Testis (tissue), 3 donors: Measurements from ENCODE around the gene EIF2B4. TPM values are rescaled to one million over a fixed set of nuclear protein-coding genes. Genes with fewer than 3 reads are reported as not detected.
"Not testable (repeated sequence)": the region's sequence is repeated elsewhere in the genome, so short reads cannot be mapped to it uniquely, and the experiment has no call there.

Source experiments
- DNase-seq: peaks from one replicate; pipeline ENCODE4 v3.0.0-alpha.2; 2019
- H3K27ac ChIP-seq, 2 donors: fragments of 200-600 bp; sonication (generic); one replicate each; pipeline ENCODE4 v1.5.1; 2019
- H3K27me3 ChIP-seq: fragments of 200-600 bp; sonication (generic); one replicate; pipeline ENCODE4 v1.5.1; 2019
- H3K36me3 ChIP-seq: fragments of 200-600 bp; sonication (generic); one replicate; pipeline ENCODE4 v1.5.1; 2017; ENCODE audit warnings: low read depth; ENCODE audit errors: missing control alignments
- H3K4me1 ChIP-seq: fragments of 200-600 bp; sonication (generic); one replicate; pipeline ENCODE4 v1.5.1; 2019
- H3K4me3 ChIP-seq, 2 donors: fragments of 200-600 bp; sonication (generic); one replicate each; pipeline ENCODE4 v1.5.1; 2017 to 2019
- H3K9me3 ChIP-seq: fragments of 200-600 bp; sonication (generic); one replicate; pipeline ENCODE4 v1.5.1; 2017
- CTCF ChIP-seq, 3 experiments: fragments of 450-650 bp in 2 of 3; fragments of 200-600 bp in 1 of 3; sonication (generic) in 1 of 3; IDR thresholded peaks; one replicate each; pipeline ENCODE4 v1.5.1; 2016 to 2019; ENCODE audit warnings: antibody characterized with exemption in 3 of 3, mild to moderate bottlenecking in 2 of 3, moderate library complexity in 1 of 3
- POLR2A ChIP-seq: fragments of 450-650 bp; IDR thresholded peaks from one replicate; pipeline ENCODE4 v1.6.1; 2017; ENCODE audit warnings: antibody characterized with exemption, mild to moderate bottlenecking, moderate library complexity
- WGBS, 2 donors: methylation state at CpG; one replicate each; pipeline ENCODE4 v1.1.5; 2018; 5-methylcytosine and 5-hydroxymethylcytosine counted together
- intact Hi-C: fragments of 100-400 bp; cut with DNase I; formaldehyde crosslinking; loops from one replicate; pipeline ENCODE4 v1.15.1; 2023; ENCODE audit warnings: low total_unique reads
- polyA plus RNA-seq: library from polyadenylated mRNA; stranded (reverse); fragments of 350-450 nt; fragmentation: Illumina TruSeq; extraction: RNeasy Lipid Tissue Mini Kit (QIAGEN cat#74804); gene quantifications from one replicate; pipeline ENCODE4 v1.2.3, GENCODE V29; 2014; ENCODE audit warnings: low read depth, low replicate concordance; ENCODE audit not compliant: insufficient read depth
- total RNA-seq, 2 donors: library from RNA; depleted of rRNA; stranded (reverse); fragments of >200 nt; gene quantifications; one replicate each; pipeline ENCODE4 v1.2.3, GENCODE V29; 2016

Gene EIF2B4
- total and polyA plus RNA-seq, 3 donors from 2014 or later = 59.4 to 111 (median 67.7) TPM

- no peaks in the 10 kb centered on the region for H3K27me3 ChIP-seq
- DNase-seq = no peak
- H3K36me3 ChIP-seq = no peaks in the 10 kb centered on the region
- TF ChIP-seq POLR2A (no peak), CTCF (IDR thresholded peaks at IDR 0.05) (no peak)
- peak overlapping the region; percentile 76 to 93 for H3K27ac ChIP-seq
- WGBS, 2 donors = 1 to 2% methylated on average over 10 of the region's 10 CpGs
- intact Hi-C loops = no loop called here
- peak overlapping the region; percentile 78 to 79 for H3K4me3 ChIP-seq
- no peaks in the 10 kb centered on the region for H3K9me3 ChIP-seq
- H3K4me1 ChIP-seq = peaks cover 16% of the 10 kb centered on the region
Observed at GRCh38 chr2:27322301-27322765, 47.8 kb downstream of the EIF2B4 start.

DNA sequence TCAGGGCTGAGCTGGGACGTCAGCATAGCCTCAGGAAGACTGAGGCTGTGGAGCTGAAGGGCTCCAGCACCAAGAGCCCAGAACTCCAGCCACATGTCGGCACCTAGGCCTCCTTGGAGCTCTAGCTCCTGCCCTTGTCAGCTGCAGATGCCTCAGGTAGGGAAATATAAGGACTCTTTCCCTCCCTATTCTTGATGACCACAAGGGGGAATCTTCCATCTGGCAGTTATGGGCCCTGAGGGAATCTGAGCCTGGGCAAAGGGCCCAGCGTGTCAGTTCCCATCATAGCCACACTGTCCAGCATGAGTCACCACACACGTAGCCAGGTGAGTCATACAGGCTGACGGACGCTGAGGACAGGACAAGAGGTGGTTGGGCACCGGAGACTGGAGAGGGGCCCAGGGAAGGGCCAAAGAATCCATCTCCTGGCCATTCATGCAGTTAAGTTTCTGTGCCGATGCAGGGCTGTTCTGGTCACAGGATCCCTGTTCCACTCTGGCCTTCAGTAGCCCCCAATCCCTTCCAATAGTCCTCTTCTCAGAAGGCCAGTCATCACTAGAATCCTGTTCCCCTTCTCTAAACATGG, 49.1 kb downstream of the EIF2B4 start:
- H3K27ac ChIP-seq = no peak overlapping the region
- no peaks in the 10 kb centered on the region for H3K9me3 ChIP-seq
- no peaks in the 10 kb centered on the region for H3K36me3 ChIP-seq
- H3K27me3 ChIP-seq = no peaks in the 10 kb centered on the region
- DNase-seq = peak; percentile 67
- intact Hi-C loops = no loop called here
- peaks cover 16% of the 10 kb centered on the region for H3K4me1 ChIP-seq
- H3K4me3 ChIP-seq = no peak overlapping the region
- 59 to 76% methylated on average over 8 of the region's 8 CpGs for WGBS, 2 donors
- TF ChIP-seq POLR2A = no peak
- TF ChIP-seq CTCF (IDR thresholded peaks at IDR 0.05) = peak; percentile 18 to 26 (median 20)

DNA sequence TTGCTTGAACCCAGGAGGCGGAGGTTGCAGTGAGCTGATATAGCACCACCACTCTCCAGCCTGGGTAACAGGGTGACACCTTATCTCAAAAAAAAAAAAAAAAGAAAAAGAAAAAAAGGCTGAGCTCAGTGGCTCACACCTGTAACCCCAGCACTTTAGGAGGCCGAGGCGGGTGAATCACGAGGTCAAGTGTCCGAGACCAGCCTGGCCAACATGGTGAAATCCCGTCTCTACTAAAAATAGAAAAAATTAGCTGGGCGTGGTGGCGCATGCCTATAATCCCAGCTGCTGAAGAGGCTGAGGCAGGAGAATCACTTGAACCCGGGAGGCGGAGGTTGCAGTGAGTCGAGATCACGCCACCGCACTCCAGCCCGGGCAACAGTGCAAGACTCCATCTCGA, 50.3 kb downstream of the EIF2B4 start:
- 93% methylated on average over 15 of the region's 15 CpGs for WGBS, 2 donors
- DNase-seq, intact Hi-C loops, H3K36me3 ChIP-seq, H3K9me3 ChIP-seq, H3K27ac ChIP-seq, H3K27me3 ChIP-seq, H3K4me3 ChIP-seq: not testable (repeated sequence)
- peaks cover 16% of the 10 kb centered on the region for H3K4me1 ChIP-seq

- no peak overlapping the region for H3K27ac ChIP-seq
- no peaks in the 10 kb centered on the region for H3K27me3 ChIP-seq
- no peaks in the 10 kb centered on the region for H3K4me1 ChIP-seq
- TF ChIP-seq POLR2A (no peak), CTCF (IDR thresholded peaks at IDR 0.05) (no peak)
- intact Hi-C loops = no loop called here
- DNase-seq = no peak
- H3K36me3 ChIP-seq = no peaks in the 10 kb centered on the region
- H3K4me3 ChIP-seq = no peak overlapping the region
- no peaks in the 10 kb centered on the region for H3K9me3 ChIP-seq
- 64 to 79% methylated on average over 6 to 12 of the region's 12 CpGs for WGBS, 2 donors
Observed at GRCh38 chr2:27316655-27317412, 53.3 kb downstream of the EIF2B4 start.

GRCh38 chr2:27315122-27315521, 55.0 kb downstream of the EIF2B4 start:
- TF ChIP-seq POLR2A = no peak
- TF ChIP-seq CTCF (IDR thresholded peaks at IDR 0.05) = no peak
- Histone ChIP-seq H3K4me3 (no peak overlapping the region), H3K4me1 (no peaks in the 10 kb centered on the region), H3K27ac (no peak overlapping the region), H3K9me3 (no peaks in the 10 kb centered on the region), H3K27me3 (no peaks in the 10 kb centered on the region), H3K36me3 (peaks cover 1% of the 10 kb centered on the region)
- intact Hi-C loops = no loop called here
- no peak for DNase-seq
- 80 to 84% methylated on average over 8 of the region's 8 CpGs for WGBS, 2 donors
